Measurements from ENCODE around the gene DNAH9. TPM values are rescaled to one million over a fixed set of nuclear protein-coding genes. Genes with fewer than 3 reads are reported as not detected.

The DNAH9 gene
- total RNA-seq, 1 donor from 2014 or later = 0.96 TPM

DNA sequence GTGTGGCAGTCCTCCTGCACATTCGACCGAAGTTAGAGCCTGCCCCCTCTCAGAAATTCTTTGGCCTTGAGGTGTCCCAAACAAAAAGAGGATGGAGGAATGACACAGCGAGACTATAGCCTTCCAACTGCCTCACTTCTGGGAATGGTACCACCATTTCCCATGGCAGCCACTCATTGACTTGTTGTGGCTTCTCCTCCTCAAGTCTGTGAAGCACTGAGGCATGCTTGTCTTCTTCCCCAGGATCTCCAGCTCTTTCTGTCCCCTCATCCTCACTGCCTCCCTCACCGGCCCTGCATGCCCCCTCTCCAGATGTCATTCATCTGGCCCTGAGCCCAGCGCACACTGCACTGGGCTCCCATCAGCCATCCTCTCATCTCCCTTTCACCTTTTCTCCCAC is 43.7 kb upstream of the DNAH9 start:
- Mint-ChIP-seq H3K4me1 (no peaks in the 10 kb centered on the region), H3K9me3 (no peaks in the 10 kb centered on the region), H3K36me3 (no peaks in the 10 kb centered on the region), H3K4me3 (no peak overlapping the region), H3K27me3 (ENCODE audit: low read depth) (peaks cover 25% of the 10 kb centered on the region), H3K27ac (no peak overlapping the region)
- TF ChIP-seq, protein P1, sequence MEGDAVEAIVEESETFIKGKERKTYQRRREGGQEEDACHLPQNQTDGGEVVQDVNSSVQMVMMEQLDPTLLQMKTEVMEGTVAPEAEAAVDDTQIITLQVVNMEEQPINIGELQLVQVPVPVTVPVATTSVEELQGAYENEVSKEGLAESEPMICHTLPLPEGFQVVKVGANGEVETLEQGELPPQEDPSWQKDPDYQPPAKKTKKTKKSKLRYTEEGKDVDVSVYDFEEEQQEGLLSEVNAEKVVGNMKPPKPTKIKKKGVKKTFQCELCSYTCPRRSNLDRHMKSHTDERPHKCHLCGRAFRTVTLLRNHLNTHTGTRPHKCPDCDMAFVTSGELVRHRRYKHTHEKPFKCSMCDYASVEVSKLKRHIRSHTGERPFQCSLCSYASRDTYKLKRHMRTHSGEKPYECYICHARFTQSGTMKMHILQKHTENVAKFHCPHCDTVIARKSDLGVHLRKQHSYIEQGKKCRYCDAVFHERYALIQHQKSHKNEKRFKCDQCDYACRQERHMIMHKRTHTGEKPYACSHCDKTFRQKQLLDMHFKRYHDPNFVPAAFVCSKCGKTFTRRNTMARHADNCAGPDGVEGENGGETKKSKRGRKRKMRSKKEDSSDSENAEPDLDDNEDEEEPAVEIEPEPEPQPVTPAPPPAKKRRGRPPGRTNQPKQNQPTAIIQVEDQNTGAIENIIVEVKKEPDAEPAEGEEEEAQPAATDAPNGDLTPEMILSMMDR (IDR thresholded peaks at IDR 0.05; ENCODE audit: unreplicated experiment) = no peak
- DNase-seq (ENCODE audit: low spot score in 2 of 2, unreplicated experiment in 2 of 2) = no peak

DNA sequence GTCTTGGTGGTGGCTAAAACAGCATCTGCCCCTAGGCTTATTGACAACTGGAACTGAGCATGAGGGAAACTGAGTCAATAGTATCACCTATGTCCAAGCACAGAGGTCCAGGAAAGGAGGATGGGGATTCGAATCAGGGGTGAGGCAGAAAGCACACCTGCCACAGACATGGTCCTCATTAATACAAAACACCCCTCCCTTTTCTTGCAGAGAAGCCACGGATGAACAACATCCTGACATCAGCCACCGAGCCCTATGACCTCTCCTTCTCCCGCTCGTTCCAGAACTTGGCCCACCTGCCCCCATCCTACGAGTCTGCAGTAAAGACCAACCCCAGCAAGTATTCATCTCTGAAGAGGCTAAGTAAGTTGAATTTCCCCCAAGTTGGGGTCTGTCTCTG is 42.7 kb upstream of the DNAH9 start:
- Mint-ChIP-seq H3K27ac (no peak overlapping the region), H3K9me3 (no peaks in the 10 kb centered on the region), H3K36me3 (no peaks in the 10 kb centered on the region), H3K27me3 (ENCODE audit: low read depth) (peaks cover 21% of the 10 kb centered on the region), H3K4me3 (no peak overlapping the region), H3K4me1 (no peaks in the 10 kb centered on the region)
- DNase-seq (ENCODE audit: low spot score in 2 of 2, unreplicated experiment in 2 of 2) = no peak
- TF ChIP-seq, protein P1 (IDR thresholded peaks at IDR 0.05; ENCODE audit: unreplicated experiment) = no peak

DNA sequence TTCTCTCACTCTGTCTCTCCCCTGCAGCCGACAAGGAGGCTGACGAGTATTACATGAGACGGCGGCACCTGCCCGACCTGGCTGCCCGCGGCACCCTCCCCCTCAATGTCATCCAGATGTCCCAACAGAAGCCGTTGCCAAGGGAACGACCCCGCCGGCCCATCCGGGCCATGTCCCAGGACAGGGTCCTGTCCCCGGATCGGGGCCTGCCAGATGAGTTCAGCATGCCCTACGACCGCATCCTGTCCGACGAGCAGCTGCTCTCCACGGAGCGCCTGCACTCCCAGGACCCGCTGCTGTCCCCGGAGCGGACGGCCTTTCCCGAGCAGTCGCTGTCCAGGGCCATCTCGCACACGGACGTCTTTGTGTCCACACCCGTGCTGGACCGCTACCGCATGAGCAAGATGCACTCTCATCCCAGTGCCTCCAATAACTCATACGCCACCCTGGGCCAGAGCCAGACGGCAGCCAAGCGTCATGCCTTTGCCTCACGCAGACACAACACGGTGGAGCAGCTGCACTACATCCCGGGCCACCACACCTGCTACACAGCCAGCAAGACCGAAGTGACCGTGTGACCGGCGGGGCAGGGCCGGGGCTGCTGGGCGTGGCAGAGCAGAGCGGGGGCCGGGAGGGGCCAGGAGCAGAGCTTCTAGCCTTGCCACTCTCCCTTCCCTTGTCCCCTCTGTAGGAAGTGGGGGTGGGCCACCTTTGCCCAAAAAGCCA is 40.4 kb upstream of the DNAH9 start:
- no peak overlapping the region for H3K27ac Mint-ChIP-seq
- H3K36me3 Mint-ChIP-seq = no peaks in the 10 kb centered on the region
- TF ChIP-seq, protein P1 (IDR thresholded peaks at IDR 0.05; ENCODE audit: unreplicated experiment) = no peak
- peaks cover 20% of the 10 kb centered on the region for H3K27me3 Mint-ChIP-seq (ENCODE audit: low read depth)
- H3K9me3 Mint-ChIP-seq = no peaks in the 10 kb centered on the region
- DNase-seq (ENCODE audit: low spot score in 2 of 2, unreplicated experiment in 2 of 2) = no peak
- H3K4me3 Mint-ChIP-seq = no peak overlapping the region
- no peaks in the 10 kb centered on the region for H3K4me1 Mint-ChIP-seq

DNA sequence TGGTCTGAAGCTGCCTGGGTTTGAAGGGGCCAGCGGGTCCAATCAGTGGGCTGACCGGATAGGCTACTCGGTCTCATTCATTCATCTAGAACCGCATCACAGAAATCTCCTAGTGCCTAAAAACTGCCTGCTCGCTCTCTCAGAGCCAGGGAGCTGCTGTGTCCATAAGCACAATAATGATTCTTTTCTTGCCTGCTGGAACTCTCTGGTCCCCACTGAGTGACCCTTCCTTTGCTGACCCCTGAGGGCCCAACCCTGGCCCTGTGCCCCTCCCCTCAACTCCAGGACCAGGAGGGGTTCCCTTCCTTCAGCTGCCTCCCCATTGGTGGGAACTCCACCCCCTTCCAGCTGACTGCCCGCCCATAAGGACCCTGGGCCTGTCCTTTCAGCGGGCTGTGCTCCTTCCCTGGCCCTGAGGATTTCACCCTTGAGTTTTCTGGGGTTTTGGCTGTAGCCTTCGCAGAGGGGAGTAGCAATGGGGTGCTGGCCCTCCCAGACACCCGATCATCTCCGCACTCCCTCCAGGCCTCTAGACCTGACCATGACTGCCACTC is 39.5 kb upstream of the DNAH9 start:
- no peaks in the 10 kb centered on the region for H3K4me1 Mint-ChIP-seq
- H3K9me3 Mint-ChIP-seq = no peaks in the 10 kb centered on the region
- no peak for DNase-seq (ENCODE audit: low spot score in 2 of 2, unreplicated experiment in 2 of 2)
- TF ChIP-seq, protein P1 (IDR thresholded peaks at IDR 0.05; ENCODE audit: unreplicated experiment) = no peak
- H3K27me3 Mint-ChIP-seq (ENCODE audit: low read depth) = peaks cover 15% of the 10 kb centered on the region
- no peak overlapping the region for H3K27ac Mint-ChIP-seq
- no peak overlapping the region for H3K4me3 Mint-ChIP-seq
- H3K36me3 Mint-ChIP-seq = no peaks in the 10 kb centered on the region

DNA sequence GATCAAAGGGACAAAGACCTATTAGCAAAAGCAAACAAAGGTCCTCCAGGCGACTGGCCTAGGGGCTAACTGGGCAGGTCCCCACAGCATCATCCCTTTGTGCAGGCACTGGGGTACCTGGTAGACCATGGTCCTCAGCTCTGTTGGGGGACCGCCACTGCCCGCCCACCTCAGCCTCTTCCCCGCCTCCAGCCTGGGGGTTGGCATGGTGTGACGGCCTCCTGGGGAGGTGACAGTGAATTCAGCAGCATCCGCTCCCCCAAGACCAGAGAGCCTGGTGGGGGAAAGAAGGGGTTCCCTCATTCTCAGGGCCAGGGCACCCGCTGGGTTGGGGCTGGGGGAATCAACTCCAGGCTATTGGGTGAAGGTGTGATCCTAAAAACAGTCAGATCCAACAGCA is 38.7 kb upstream of the DNAH9 start:
- peaks cover 13% of the 10 kb centered on the region for H3K27me3 Mint-ChIP-seq (ENCODE audit: low read depth)
- no peak overlapping the region for H3K4me3 Mint-ChIP-seq
- no peaks in the 10 kb centered on the region for H3K36me3 Mint-ChIP-seq
- no peaks in the 10 kb centered on the region for H3K9me3 Mint-ChIP-seq
- no peaks in the 10 kb centered on the region for H3K4me1 Mint-ChIP-seq
- no peak for DNase-seq (ENCODE audit: low spot score in 2 of 2, unreplicated experiment in 2 of 2)
- no peak overlapping the region for H3K27ac Mint-ChIP-seq
- TF ChIP-seq, protein P1 (IDR thresholded peaks at IDR 0.05; ENCODE audit: unreplicated experiment) = no peak
